HCT116 (cell line): ENCODE data around the gene FAM76B.

Source experiments
- CTCF ChIP-seq, 3 experiments: fragments of 200-600 bp in 1 of 3; sonication (generic) in 1 of 3; IDR thresholded peaks in 2 of 3; conservative IDR thresholded peaks in 1 of 3; 2 replicates each; pipeline ENCODE4 v1.5.1; 2012 to 2017; ENCODE audit warnings: low read depth in 2 of 3, low read length in 2 of 3, antibody characterized with exemption in 1 of 3, borderline replicate concordance in 1 of 3, control low read depth in 1 of 3, mild to moderate bottlenecking in 1 of 3, mixed read lengths in 1 of 3, mixed run types in 1 of 3, moderate library complexity in 1 of 3; ENCODE audit not compliant: insufficient read depth in 1 of 3
- EZH2phosphoT487 ChIP-seq: fragments of 200-600 bp; IDR thresholded peaks from 2 replicates; pipeline ENCODE4 v1.6.1; 2018; ENCODE audit warnings: antibody characterized with exemption, borderline replicate concordance
- SIN3A ChIP-seq: IDR thresholded peaks from 2 replicates; pipeline ENCODE4 v1.6.1; 2012; ENCODE audit warnings: low read depth
- TCF7L2 ChIP-seq: IDR thresholded peaks from 2 replicates; pipeline ENCODE4 v1.7.0; 2011; ENCODE audit warnings: borderline replicate concordance, inconsistent platforms; ENCODE audit not compliant: insufficient read depth, insufficient read length; ENCODE audit errors: extremely low read depth
- ZFX ChIP-seq: fragments of 450-650 bp; IDR thresholded peaks from 2 replicates; pipeline ENCODE4 v1.6.1; 2017
- ZNF274 ChIP-seq: fragments of 200-500 bp; sonication (Bioruptor generic); IDR thresholded peaks from 2 replicates; pipeline ENCODE4 v1.6.1; 2014; ENCODE audit warnings: mild to moderate bottlenecking, low read depth, low read length, inconsistent platforms

- TF ChIP-seq CTCF (IDR thresholded peaks at IDR 0.05 in 2 of 3, conservative IDR thresholded peaks at IDR 0.05 in 1 of 3; ENCODE audit: borderline replicate concordance in 1 of 3, insufficient read depth in 1 of 3, low read depth in 2 of 3, low read length in 2 of 3) (no peak), EZH2phosphoT487 (no peak), ZFX (no peak), SIN3A (no peak), TCF7L2 (no peak), ZNF274 (no peak)
These were observed 22.9 kb downstream of the FAM76B start for GRCh38 chr11:95766701-95767100.
